Stimulated activated CD4-positive, alpha-beta T cell treated with anti-CD3 and anti-CD28 coated beads, TNF-alpha, amount 100 ng/mL, for 4 hours (primary cell): Measurements from ENCODE around the gene GTPBP6.
"Not testable (repeated sequence)": the region's sequence is repeated elsewhere in the genome, so short reads cannot be mapped to it uniquely, and the experiment has no call there.

Experiments used
- DNase-seq, 3 experiments: peaks; one replicate each; pipeline ENCODE4 v3.0.0-alpha.2; 2020; ENCODE audit warnings: low read depth in 3 of 3

Gene GTPBP6

DNA sequence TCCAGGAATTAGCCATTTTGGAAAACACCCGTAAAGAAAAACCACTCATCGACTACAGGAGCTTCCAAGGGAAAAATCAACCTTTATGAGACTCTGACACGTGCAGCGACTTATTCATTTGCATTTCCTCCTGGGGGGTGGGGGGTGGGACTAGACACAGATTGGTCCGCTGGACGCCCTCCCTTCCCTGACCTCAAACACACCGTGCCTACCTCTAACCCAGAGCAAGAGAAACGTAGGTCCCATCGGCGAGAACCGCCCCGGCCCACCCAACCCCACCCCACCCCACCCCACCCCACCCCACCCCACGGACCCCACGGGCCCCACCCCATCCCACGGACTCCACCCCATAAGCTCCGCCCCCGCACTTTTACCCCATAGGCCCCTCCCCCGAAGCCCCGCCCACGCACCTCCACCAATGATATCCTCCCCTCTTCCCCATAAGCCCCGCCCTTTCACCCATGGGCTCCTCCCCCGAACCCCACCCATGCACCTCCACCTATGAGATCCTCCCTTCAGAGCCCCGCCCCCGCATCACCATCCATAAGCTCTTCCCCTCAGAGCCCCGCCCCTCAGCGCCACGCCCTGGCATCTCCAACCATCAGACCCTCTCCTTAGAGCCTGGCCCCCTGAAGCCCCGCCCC lies 1.1 kb downstream of the GTPBP6 start:
- no peak for DNase-seq

DNA sequence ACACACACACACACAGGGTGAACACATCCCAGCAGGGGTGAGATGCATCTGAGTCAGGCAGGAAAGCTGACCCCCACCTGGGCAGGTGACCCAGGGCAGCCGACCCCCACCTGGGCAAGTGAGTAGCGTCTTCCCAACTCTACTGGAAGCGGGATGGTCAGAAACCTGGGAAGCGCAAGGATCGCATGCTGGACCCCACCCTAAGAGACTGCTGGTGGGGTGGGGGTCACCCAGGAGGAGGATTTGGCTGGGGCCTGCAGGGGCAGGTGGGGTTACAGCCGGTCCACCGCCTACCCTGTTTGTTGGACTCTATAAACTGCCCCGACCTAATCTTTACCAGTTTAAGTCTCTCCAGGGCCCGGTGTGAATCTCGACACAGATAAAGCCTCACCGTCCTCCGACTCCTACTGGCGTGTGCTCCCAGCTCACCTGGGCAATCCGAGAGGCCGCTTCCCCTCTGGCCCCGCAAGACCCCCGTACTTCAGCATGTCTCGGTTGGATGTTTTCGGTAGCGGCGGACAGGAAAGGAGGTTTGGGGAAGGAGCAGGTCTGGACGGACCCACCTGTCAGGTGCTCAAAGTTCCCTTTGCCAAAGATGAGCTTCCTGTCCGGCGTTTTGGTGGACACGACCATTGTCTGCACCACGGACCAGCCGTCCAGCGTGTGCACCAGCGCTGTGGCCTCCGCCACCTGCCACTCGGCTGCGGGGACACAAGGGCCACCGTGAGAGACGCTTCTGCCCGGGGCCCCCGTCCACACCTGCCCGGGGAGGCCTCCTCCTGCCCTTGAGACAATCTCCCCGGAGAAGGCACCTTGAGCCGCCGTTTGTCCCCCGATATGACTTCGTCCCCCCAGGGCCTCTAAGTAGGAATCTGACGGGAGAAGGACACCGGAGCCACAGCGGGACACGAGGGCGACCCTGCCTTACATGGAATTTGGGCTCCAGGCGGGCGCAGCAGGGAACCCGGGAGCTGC lies 2.0 kb downstream of the GTPBP6 start:
- no peak for DNase-seq

DNA sequence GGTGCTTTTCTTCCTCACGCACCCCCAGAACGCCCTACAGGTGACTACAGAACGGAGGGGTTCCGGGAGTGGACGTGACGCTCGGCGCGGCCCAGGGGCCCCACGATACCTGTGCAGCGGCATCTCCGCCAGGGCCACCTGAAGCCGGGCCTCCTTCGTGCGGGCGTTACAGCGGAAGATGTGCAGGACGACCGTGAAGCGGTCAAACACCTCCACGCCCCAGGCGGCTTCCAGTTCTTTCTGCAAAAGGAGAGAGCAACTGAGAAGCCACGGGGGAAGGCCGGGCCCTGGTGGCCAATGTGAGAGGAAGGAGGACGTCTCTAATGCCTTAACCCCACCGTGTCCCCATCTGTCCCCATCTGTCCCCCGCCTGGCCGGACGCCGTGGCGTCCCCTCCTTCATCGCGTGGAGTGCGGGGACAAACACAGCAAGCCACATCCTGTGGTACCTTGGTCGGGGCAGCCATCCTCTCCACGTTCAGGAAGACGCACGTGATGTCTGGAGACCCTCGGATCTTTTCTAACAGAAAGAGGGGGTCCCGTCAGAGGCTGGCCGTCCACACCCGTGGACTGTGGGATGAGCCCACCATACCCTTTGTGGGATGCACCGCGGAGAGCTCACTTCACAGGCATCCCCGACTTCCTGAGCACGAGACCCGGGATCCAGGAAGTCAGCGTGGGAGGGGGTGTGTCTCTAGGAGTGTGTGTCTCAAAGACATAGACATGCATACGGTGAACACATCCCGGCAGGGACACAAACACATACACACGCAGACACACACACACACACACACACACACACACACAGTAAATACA lies 3.6 kb downstream of the GTPBP6 start:
- no peak for DNase-seq

DNA sequence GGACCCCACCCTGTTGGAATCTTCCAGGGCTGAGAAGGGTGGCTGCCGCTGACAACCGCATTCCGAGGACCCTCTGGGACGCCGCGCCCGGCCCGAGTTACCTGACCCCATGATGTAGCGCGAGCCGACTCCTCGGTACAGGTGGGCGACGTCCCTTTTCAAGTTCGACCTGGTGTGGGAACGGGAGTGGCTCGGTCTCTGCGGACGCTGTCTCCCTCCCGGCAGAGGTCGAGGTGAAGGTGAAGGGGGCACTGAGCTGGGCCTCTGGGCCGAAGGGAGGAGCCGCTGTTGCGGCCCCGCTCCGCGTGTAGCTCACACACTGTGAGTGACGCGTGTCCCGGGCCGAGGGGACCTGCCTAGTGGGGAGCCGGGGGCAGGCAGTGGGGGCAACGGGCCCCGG lies 4.5 kb downstream of the GTPBP6 start:
- DNase-seq, result no peak

- DNase-seq, result no peak
Measured at GRCh38 chrX:313546-313945, 5.0 kb downstream of the GTPBP6 start.

DNA sequence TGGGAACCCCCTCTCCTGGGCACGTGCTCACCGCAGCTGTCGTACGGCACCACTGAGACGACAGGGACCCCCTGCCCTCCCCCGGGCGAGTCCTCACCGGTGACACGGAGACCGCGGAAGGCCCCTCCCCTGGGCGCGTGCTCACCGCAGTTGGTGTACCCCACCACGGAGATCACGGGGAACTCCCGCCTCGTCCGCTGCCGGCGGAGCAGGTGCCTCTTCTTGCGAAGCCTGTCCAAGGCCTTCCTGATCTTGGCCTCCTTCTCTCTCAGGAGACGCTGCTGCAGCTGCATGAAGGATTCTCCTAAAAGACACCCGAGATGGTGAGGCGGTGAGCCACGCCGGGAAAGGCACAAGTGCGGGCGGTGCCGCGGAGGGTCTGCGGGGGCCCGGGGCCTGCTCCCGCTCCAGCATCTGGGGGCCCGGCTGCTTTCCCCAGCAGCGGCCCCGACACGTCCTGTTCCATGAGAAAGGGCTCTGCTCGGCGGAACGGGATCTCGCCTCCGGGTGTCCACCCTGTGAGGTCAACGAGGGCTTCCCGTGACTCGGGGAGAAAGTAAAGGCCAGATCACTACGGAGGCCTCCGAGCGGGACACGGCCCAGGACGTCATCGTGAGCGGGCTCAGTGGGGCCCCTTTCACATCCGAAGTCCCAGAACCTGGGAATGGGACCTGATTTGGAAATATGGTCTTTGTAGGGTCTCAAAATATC lies 5.8 kb downstream of the GTPBP6 start:
- DNase-seq, result no peak

DNA sequence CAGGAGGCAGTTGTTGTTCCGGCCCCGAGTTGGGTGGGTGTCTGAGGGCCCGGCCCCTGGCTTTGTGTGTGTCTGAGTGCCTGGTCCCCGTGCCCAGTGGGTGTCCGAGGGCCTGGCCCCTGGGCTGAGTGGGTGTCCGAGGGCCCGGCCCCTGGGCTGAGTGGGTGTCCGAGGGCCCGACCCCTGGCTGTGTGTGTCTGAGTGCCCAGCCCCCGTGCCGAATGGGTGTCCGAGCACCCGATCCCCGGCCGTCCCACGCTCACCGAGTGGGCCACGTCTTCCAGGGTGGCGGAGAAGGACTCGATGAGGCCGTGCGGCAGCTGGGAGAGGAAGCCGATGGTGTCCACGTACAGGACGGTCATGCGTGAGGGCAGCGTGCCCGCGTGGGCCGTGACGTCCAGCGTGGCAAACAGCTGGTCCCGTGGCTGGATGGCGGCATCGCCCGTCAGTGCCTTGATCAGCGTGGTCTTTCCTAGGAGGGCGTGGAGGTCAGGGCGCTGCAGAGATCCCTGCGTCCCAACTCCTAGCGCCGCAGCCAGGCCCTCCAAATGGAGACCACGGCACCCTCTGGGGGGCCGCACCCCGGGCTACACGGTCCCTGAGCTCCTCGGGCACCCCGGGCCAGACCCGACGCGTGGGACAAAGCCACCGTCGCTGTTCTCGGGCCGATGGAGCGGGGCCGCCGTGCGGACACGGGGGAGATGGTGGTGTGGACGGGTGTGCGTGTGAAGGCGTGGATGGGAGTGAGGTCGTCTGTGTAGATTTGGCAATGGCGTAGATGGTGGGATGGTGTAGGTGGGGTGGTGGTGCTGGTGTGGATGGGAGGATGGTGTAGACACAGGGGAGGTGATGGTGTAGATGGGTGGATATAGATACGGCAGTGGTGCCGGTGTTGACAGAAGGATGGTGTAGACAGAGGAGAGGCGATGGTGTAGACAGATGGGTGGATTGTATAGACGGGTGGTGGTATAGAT lies 7.2 kb downstream of the GTPBP6 start:
- no peak for DNase-seq

DNA sequence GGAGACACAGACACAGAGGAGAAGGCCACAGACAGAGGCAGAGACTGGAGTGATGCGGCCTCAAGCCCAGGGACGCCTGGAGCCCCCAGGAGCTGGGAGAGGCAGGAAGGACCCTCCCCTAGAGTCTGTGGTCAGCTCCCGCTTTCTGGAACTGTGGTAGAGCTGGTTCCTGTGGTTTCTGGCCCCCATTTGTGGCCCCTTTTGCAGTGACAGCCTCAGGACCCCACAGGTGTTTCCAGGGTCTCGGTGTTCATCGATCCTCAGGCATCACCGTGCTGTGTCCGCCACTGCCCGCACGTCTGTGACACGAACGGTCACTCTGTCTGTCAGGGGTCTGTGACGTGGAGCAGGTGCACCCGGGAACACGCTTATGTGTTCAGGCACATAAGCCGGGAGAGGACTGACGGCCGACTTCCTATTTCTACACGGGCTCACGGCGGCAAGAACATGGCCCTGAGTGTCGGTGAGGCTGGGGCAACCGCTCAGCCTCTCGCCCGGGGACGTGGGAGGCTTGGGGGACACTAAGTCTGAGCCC lies 7.9 kb downstream of the GTPBP6 start:
- no peak for DNase-seq

GRCh38 chrX:308821-309520 lies 9.6 kb downstream of the GTPBP6 start:
- DNase-seq, result no peak

DNA sequence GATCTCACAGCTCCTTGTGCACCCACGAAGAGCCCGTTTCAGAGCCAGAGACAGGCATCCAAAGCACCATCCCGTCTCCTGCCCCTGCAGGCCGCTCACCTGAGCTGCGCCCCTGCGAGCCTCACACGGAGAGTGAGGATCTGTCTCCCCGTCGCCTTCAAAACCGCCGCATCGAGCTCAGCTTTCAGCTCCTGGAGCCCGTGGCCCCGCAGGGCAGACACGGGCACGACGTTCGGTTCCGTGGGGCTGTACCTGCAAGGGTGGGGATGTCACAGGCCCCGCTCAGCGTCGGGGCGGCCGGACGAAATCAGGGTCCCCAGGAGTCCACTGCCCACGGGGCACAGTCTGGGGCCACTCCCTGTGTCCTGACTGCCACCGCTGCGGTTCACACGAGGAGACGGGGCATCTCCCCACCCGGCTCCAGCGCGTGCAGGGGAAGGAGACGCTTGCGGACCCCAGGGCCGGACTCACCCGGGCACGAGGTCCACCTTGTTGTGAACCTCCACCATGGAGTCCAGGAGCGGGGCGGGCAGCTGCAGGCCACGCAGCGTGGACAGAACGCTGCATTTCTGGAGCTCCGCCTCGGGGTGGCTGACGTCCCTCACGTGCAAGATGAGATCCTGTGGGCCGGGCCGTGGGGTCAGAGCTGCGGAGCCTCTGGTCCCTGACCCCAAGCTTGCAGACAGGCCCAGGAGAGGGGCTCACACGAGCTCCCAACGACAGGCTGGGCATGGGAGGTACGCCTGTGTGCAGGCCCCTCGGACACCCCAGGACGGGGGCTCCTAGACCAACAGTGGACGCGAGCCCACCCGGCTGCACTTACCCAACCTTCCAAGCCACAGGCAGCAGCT lies 11.1 kb downstream of the GTPBP6 start:
- DNase-seq, result no peak

DNA sequence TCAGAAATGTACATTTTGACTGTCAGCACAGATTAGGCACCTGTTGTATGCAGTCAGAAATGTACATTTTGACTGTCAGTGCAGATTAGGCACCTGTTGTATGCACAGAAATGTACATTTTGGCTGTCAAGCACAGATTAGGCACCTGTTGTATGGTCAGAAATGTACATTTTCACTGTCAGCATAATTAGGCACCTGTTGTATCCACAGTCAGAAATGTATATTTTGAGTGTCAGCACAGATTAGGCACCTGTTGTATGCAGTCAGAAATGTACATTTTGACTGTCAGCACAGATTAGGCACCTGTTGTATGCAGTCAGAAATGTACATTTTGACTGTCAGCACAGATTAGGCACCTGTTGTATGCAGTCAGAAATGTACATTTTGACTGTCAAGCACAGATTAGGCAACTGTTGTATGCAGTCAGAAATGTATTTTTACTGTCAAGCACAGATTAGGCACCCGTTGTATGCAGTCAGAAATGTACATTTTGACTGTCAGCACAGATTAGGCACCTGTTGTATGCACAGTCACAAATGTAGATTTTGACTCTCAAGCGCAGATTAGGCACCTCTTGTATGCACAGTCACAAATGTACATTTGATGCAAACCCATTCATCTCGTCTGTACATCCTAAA lies 11.9 kb downstream of the GTPBP6 start:
- not testable (repeated sequence) for DNase-seq

- DNase-seq, result not testable (repeated sequence)
Measured at GRCh38 chrX:305781-306613, 12.6 kb downstream of the GTPBP6 start.

- DNase-seq, result no peak
Measured at GRCh38 chrX:302975-303374, 15.6 kb downstream of the GTPBP6 start.

DNA sequence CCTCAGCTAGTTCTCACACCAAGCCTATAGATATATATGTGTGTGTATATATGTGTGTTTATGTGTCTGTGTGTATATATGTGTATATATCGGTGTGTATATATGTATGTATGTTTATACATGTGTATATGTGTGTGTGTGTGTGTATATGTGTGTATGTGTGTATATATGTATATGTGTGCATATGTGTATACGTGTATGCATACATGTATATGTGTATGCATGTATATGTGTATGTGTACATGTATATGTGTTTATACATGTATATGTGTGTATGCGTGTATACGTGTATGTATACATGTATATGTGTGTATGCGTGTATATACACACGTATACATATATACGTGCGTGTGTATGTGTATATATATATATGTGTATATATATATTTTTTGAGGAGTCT lies 18.3 kb downstream of the GTPBP6 start:
- no peak for DNase-seq

GRCh38 chrX:298993-299392 lies 19.6 kb downstream of the GTPBP6 start:
- no peak for DNase-seq

DNA sequence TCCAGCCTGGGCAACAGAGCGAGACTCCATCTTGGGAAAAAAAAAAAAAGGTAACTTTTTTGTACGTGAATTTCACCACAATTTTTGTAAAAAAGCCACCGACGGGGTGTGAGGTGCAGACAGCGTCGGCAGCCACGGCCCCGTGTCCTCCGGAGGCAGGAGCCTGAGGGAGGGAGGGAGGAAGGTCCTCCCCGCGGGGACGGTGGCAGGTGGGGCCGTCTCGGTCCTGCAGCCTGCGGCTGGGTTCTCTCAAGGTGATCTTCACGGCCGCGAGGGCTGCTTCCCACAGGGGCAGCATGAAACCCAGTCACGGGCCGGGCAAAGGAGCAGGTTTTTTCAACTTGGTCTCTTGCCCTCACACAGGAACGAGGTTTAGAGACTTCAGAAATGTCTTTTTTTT lies 23.5 kb downstream of the GTPBP6 start:
- DNase-seq, result no peak
